ENCODE data around the gene LINGO3. TPM values are rescaled to one million over a fixed set of nuclear protein-coding genes. Genes with fewer than 3 reads are reported as not detected.

The LINGO3 gene
- total and polyA plus RNA-seq, 2 experiments from 2014 or later: 0.29 to 0.45 TPM

DNA sequence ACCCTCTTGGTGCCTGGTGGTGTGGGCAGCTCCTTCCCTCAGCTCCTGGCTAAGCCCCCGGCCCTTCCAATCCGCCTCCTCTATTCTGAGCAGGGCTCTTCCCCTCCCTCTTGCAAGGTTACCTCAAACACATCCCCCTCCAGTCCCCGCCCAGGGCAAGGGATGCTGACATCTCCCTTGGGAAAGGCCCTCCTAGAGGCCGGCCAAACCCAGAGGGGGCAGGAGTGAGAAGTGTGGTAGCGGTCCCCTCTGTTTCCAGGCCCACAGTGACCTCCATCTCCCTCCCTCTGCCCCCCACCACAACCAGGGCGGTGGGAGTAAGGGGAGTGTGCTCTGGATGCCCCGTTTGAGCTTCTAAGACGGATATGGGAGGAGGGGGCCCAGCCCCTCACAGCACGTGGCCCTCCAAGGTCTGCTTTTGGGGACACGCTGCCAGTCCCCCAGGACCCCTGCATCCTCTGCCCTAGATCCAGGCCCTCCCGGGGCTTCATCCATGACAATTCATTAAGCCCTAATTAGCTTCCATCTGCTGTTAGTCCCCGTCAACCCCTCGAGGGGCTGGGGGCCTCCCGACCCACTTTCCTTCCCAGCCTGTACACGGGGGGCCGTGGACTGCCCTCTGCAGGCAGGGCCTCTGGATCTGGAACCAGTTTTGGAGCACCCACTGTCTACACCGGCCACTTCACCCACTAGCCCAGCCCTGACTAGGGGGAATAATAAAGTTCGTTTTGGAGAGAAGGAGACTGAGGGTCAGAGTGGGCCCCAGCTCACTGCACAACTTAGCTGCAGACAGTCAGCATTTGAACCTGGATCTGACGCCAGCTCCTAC, 2.3 kb downstream of the LINGO3 start (continued):
- no peak for TF ChIP-seq ZNF462 (CRISPR knock-in tag; IDR thresholded peaks at IDR 0.05)
- no peak for TF ChIP-seq STAT1 (IDR thresholded peaks at IDR 0.05; ENCODE audit: unreplicated experiment)
- no peak for TF ChIP-seq JUNB (IDR thresholded peaks at IDR 0.05; ENCODE audit: unreplicated experiment)
- no peak for TF ChIP-seq EZH2phosphoT487 (IDR thresholded peaks at IDR 0.05; ENCODE audit: unreplicated experiment)
- TF ChIP-seq ZNF114 (CRISPR knock-in tag; IDR thresholded peaks at IDR 0.05): no peak
- no peak for TF ChIP-seq EZH2 (IDR thresholded peaks at IDR 0.05; ENCODE audit: low read depth, unreplicated experiment)
- no peak for TF ChIP-seq CTCF (conservative IDR thresholded peaks at IDR 0.05; ENCODE audit: low read depth in 2 of 2)
- TF ChIP-seq, protein P1, sequence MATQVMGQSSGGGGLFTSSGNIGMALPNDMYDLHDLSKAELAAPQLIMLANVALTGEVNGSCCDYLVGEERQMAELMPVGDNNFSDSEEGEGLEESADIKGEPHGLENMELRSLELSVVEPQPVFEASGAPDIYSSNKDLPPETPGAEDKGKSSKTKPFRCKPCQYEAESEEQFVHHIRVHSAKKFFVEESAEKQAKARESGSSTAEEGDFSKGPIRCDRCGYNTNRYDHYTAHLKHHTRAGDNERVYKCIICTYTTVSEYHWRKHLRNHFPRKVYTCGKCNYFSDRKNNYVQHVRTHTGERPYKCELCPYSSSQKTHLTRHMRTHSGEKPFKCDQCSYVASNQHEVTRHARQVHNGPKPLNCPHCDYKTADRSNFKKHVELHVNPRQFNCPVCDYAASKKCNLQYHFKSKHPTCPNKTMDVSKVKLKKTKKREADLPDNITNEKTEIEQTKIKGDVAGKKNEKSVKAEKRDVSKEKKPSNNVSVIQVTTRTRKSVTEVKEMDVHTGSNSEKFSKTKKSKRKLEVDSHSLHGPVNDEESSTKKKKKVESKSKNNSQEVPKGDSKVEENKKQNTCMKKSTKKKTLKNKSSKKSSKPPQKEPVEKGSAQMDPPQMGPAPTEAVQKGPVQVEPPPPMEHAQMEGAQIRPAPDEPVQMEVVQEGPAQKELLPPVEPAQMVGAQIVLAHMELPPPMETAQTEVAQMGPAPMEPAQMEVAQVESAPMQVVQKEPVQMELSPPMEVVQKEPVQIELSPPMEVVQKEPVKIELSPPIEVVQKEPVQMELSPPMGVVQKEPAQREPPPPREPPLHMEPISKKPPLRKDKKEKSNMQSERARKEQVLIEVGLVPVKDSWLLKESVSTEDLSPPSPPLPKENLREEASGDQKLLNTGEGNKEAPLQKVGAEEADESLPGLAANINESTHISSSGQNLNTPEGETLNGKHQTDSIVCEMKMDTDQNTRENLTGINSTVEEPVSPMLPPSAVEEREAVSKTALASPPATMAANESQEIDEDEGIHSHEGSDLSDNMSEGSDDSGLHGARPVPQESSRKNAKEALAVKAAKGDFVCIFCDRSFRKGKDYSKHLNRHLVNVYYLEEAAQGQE (IDR thresholded peaks at IDR 0.05; ENCODE audit: unreplicated experiment): no peak
- no peak for TF ChIP-seq CREB1 (CRISPR knock-in tag; IDR thresholded peaks at IDR 0.05; ENCODE audit: low read depth)
- TF ChIP-seq POLR2AphosphoS5 (IDR thresholded peaks at IDR 0.05; ENCODE audit: low read depth): no peak
- TF ChIP-seq ZNF331 (CRISPR knock-in tag; IDR thresholded peaks at IDR 0.05; ENCODE audit: low read depth): no peak
- TF ChIP-seq, protein P2, sequence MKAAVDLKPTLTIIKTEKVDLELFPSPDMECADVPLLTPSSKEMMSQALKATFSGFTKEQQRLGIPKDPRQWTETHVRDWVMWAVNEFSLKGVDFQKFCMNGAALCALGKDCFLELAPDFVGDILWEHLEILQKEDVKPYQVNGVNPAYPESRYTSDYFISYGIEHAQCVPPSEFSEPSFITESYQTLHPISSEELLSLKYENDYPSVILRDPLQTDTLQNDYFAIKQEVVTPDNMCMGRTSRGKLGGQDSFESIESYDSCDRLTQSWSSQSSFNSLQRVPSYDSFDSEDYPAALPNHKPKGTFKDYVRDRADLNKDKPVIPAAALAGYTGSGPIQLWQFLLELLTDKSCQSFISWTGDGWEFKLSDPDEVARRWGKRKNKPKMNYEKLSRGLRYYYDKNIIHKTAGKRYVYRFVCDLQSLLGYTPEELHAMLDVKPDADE (IDR thresholded peaks at IDR 0.05): no peak

All from GM23338 (cell line).